ENCODE data around the gene LRRC75B.
"Not testable (repeated sequence)": the region's sequence is repeated elsewhere in the genome, so short reads cannot be mapped to it uniquely, and the experiment has no call there.

Gene LRRC75B

GRCh38 chr22:24592851-24593558 lies at the start of gene LRRC75B:
TSS of gene LRRC75B (minus strand) at chr22:24593073. CDS start at chr22:24593039, 34 bp downstream.
- peak; percentile 74 for DNase-seq (ENCODE audit: low read depth, low spot score)

- not testable (repeated sequence) for DNase-seq (ENCODE audit: low read depth, low spot score)
Observed at GRCh38 chr22:24642307-24642706, 49.4 kb upstream of the LRRC75B start.

- not testable (repeated sequence) for DNase-seq (ENCODE audit: low read depth, low spot score)
Observed at GRCh38 chr22:24636513-24636912, 43.6 kb upstream of the LRRC75B start.

- DNase-seq (ENCODE audit: low read depth, low spot score), result peak; percentile 54
Observed at GRCh38 chr22:24634776-24635389, 42.0 kb upstream of the LRRC75B start.

- not testable (repeated sequence) for DNase-seq (ENCODE audit: low read depth, low spot score)
Observed at GRCh38 chr22:24633231-24634023, 40.6 kb upstream of the LRRC75B start.

GRCh38 chr22:24632642-24633041 lies 39.8 kb upstream of the LRRC75B start:
- DNase-seq (ENCODE audit: low read depth, low spot score), result not testable (repeated sequence)

GRCh38 chr22:24631430-24632122 lies 38.7 kb upstream of the LRRC75B start:
- peak; percentile 50 for DNase-seq (ENCODE audit: low read depth, low spot score)

GRCh38 chr22:24630812-24631427 lies 38.0 kb upstream of the LRRC75B start:
- DNase-seq (ENCODE audit: low read depth, low spot score), result peak; percentile 64

GRCh38 chr22:24629069-24629468 lies 36.2 kb upstream of the LRRC75B start:
- peak; percentile 55 for DNase-seq (ENCODE audit: low read depth, low spot score)

GRCh38 chr22:24627911-24628310 lies 35.0 kb upstream of the LRRC75B start:
- not testable (repeated sequence) for DNase-seq (ENCODE audit: low read depth, low spot score)

- not testable (repeated sequence) for DNase-seq (ENCODE audit: low read depth, low spot score)
Observed at GRCh38 chr22:24622596-24622995, 29.7 kb upstream of the LRRC75B start.

GRCh38 chr22:24621244-24621643 lies 28.4 kb upstream of the LRRC75B start:
- not testable (repeated sequence) for DNase-seq (ENCODE audit: low read depth, low spot score)

GRCh38 chr22:24614794-24615193 lies 21.9 kb upstream of the LRRC75B start:
- DNase-seq (ENCODE audit: low read depth, low spot score), result not testable (repeated sequence)

GRCh38 chr22:24609888-24610287 lies 17.0 kb upstream of the LRRC75B start:
- DNase-seq (ENCODE audit: low read depth, low spot score), result not testable (repeated sequence)

- not testable (repeated sequence) for DNase-seq (ENCODE audit: low read depth, low spot score)
Observed at GRCh38 chr22:24608327-24608726, 15.5 kb upstream of the LRRC75B start.

GRCh38 chr22:24607429-24607983 lies 14.6 kb upstream of the LRRC75B start:
- peak; percentile 24 for DNase-seq (ENCODE audit: low read depth, low spot score)

- peak; percentile 56 for DNase-seq (ENCODE audit: low read depth, low spot score)
Observed at GRCh38 chr22:24606340-24606739, 13.5 kb upstream of the LRRC75B start.

- DNase-seq (ENCODE audit: low read depth, low spot score), result peak; percentile 64
Observed at GRCh38 chr22:24603770-24604629, 11.1 kb upstream of the LRRC75B start.

GRCh38 chr22:24602847-24603769 lies 10.2 kb upstream of the LRRC75B start, which contains the start of gene GGT1:
TSS of gene GGT1 (plus strand) at chr22:24603193. CDS start at chr22:24611082, 7,889 bp downstream.
- peak; percentile 75 for DNase-seq (ENCODE audit: low read depth, low spot score)
